TTC549 (cell line): Measurements from ENCODE around the gene SURF2.
"Not testable (repeated sequence)": the region's sequence is repeated elsewhere in the genome, so short reads cannot be mapped to it uniquely, and the experiment has no call there.

Experiments used
- FAIRE-seq: peaks from 2 replicates; lab custom pipeline; 2012; peaks lifted over from hg19 to GRCh38; lab: Jason Lieb, UNC

The SURF2 gene

GRCh38 chr9:133377280-133377679 is 20.9 kb downstream of the SURF2 start:
- FAIRE-seq: not testable (repeated sequence)

- FAIRE-seq: no peak
Measured at GRCh38 chr9:133377721-133378216, 21.4 kb downstream of the SURF2 start.

DNA sequence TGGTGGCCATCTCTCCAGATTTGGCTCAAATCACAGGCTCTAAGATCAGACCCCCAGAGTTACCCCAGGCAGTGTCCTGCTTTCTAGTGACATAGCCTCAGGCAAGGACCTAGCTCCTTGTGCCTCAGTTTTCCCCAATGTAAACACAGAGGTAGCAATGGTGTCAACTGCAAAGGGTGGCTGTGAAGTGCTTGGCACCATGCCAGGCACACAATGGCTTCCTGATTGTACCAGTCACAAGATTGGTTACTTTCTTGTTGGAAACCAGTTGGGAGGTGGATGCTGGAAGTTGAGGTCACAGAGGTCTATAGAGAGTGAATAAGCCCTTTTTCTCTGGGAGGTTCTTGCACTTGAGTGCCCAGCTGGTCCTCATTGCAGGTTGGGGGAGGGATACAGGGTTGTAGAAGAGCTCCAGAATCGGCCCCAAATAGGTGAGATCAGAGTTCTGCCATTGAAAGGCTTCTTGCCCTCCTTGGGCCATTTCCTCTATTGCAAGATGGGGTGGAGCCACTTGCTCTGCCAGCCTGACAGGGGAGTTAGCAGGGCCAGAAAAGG is 22.1 kb downstream of the SURF2 start:
- FAIRE-seq: no peak

- FAIRE-seq: no peak
Measured at GRCh38 chr9:133379153-133380086, 23.1 kb downstream of the SURF2 start.

DNA sequence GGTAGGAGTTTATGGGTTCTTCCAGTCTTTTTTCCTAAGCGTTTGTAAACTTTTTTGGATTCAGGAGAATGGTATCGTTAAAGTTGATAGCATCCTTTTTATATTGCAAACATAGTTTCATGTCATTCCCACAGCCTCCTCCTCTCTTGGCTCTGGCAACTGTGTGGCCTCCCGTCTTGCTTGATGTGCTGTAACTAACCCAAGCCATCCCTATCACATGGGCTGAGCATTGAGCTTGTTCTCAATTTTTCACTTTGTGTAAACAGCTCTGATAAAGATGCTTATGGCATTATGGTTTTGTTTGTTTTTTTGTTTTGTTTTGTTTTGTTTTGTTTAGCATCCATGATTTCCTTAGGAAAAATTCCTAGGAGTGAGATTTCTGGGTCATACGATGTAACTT is 24.4 kb downstream of the SURF2 start:
- no peak for FAIRE-seq

DNA sequence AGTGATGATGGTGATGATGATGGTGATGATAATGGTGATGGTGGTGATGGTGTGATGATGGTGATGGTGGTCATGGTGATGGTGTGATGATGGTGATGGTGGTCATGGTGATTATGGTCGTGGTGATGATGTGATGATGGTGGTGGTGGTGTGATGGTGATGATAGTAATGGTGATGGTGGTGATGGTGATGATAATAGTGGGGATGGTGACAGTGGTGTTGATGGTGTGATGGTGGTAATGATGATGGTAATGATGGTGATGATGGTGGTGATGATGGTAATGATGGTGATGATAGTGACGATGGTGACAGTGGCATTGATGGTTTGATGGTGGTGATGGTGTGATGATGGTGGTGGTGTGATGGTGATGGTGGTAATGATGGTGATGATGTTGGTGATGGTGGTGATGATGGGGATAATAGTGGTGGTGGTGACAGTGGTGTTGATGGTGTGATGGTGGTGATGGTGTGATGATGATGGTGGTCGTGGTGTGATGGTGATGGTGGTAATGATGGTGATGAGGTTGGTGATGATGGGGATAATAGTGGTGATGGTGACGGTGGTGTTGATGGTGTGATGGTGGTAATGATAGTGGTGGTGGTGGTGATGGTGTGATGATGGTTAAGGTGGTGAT is 26.3 kb downstream of the SURF2 start:
- FAIRE-seq: no peak

GRCh38 chr9:133383438-133383837 is 27.1 kb downstream of the SURF2 start:
- FAIRE-seq: no peak

DNA sequence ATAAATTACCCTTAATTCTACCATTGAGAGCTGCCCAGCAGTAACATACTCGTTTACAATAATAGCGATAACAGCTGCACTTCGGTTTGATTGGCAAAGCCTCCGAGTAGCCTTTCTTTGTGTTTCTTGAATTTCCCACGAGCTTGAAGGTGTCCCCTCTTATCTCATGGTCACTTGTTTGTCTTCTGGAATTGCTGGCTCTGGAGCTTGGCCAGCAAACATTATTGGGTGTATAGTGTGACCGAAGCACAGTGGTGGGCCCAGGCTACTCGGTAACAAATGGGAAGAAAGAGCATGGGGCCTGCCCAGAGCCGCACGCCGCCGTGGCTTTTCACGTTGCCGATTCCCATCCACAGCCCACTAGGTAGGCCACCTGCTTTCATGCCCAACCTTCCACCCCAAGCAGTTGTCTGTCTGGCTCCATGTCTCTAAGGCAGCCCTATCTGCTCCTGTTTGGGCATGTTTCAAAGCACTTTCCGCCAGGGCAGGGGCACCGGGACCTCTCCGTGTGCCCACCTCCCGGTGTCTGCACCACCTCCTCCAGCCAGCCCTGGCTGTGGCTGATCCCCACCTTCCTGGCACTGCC is 28.5 kb downstream of the SURF2 start:
- FAIRE-seq: no peak

DNA sequence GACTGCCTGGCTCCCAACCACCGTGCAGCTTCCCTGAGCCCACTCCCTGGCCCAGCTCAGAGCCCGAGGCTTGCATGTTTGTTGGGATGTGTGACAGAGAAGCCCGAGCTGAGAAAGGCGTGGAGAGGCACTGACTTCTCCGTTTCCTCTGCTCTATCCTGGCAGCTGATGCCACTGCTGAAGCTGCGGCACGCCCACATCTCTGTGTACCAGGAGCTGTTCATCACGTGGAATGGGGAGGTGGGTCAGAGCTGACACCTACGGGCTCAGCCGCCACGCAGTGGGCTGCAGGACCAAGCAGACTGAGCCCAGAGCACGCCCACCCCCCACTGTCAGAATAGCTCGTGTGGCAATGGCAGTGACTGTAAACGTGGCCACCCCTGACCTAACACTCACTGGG is 29.1 kb downstream of the SURF2 start:
- FAIRE-seq: no peak

- FAIRE-seq: no peak
Measured at GRCh38 chr9:133386338-133386737, 30.0 kb downstream of the SURF2 start.

DNA sequence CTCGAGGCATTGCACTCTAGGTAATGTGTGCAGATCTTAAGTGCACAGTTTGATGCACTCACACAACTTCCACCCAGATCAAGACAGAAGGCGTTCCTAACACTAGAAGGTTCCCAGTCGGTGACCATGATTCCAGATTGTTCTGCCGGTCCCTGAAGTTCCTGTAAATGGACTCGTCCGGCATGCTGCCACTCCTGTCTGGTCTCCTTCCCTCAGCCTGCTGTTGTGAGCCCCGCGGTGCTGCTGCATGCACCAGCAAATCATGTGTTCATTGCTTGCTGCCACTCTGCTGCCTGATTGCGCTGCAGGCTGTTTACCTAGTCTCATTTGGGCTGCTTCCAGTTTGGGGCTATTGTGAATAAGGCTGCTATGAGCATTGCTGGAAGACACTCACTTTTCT is 31.3 kb downstream of the SURF2 start:
- no peak for FAIRE-seq

- no peak for FAIRE-seq
Measured at GRCh38 chr9:133389025-133389557, 32.7 kb downstream of the SURF2 start.

- no peak for FAIRE-seq
Measured at GRCh38 chr9:133389562-133389961, 33.2 kb downstream of the SURF2 start.

DNA sequence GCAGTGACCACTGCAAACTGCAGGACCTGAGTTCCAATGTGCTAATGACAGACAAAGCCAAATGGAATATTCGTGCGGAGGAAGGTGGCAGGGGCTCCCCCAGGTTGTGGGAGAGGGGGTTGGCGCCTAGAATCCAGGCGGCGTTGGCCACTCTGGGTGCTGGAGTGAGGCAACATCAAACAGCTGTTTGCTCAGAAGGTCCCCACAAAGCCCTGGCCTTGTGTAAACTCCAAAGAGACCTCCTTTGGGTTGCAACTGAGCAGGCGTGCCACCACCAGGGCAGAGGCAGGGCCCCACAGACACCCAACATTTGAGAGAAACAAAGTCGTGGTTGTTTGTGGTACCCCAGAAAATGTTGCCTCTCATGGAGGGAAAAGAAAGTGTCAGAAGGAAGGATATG is 34.4 kb downstream of the SURF2 start:
- no peak for FAIRE-seq

GRCh38 chr9:133391449-133391848 is 35.1 kb downstream of the SURF2 start:
- FAIRE-seq: not testable (repeated sequence)

DNA sequence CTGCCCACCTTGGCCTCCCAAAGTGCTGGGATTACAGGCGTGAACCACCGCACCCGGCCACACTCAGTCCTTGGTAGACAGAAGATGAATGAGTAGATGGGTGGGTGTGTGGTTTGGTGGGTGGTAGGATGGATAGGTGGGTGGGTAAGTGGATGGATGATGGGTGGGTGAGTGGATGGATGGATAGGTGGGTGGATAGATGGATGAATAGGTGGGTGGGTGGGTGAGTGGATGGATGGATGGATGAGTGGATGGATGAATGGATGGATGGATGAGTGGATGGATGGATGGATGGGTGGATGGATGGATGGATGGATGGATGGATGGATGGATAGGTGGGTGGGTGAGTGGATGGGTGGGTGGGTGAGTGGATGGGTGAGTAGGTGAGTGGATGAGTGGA is 36.0 kb downstream of the SURF2 start:
- FAIRE-seq: not testable (repeated sequence)

DNA sequence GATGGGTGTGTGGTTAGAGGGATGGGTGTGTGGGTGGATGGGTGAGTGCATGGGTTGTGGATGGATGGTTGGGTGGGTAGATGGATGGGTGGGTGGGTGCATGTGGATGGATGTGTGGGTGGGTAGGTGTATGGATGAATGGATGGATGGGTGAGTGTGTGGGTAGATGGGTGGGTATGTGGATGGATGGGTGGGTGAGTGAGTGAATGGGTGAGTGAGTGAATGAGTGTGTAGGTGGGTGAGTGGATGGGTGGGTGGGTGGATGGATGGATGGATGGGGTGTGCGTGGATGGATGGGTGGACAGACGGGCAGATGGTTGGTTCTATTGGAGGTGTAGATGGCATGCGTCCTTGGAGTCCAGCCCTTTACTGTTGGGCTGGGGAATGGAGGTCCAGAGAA is 37.0 kb downstream of the SURF2 start:
- FAIRE-seq: no peak

GRCh38 chr9:133394687-133395271 is 38.4 kb downstream of the SURF2 start:
- FAIRE-seq: no peak

DNA sequence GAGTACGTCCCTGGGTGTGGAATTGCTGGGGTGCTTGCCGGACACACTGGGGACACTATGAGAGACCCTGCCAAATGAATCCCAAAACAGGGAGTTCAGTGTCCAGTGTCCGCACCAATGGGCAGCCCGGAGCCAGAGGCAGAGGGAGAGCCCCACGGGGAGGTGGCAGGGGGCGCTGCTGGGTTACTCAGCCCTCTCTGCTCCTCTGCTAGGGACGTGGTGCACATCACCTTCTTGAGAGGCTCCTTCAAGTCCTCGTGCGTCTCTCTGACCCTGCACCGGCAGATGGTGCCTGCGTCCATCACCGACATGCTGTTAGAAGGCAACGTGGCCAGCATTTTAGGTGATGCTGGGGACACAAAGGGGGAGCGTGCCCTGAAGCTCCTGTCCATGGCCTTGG is 40.6 kb downstream of the SURF2 start:
- no peak for FAIRE-seq

DNA sequence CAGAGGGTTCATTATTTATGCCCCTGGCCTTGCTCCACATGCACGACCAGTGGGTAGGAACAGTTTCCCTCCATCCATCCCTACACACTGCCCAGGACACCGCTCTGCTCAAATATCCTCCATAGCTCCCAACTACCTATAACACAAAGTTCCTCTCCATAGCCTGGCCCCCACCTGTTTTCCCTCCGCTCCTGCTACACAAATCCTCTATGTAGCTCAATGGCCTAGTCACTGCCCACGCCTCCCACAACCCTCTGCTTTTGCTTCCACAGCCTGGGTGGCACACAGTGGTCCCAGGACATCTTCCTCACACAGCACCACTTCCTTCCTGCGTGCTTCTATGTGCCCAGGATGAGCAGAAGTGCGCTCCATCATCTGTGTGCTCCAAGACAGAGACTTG is 41.0 kb downstream of the SURF2 start:
- no peak for FAIRE-seq

- no peak for FAIRE-seq
Measured at GRCh38 chr9:133397895-133398294, 41.5 kb downstream of the SURF2 start.

GRCh38 chr9:133400292-133400691 is 43.9 kb downstream of the SURF2 start:
- no peak for FAIRE-seq
